ENCODE data around the gene SAPCD1.

The SAPCD1 gene

DNA sequence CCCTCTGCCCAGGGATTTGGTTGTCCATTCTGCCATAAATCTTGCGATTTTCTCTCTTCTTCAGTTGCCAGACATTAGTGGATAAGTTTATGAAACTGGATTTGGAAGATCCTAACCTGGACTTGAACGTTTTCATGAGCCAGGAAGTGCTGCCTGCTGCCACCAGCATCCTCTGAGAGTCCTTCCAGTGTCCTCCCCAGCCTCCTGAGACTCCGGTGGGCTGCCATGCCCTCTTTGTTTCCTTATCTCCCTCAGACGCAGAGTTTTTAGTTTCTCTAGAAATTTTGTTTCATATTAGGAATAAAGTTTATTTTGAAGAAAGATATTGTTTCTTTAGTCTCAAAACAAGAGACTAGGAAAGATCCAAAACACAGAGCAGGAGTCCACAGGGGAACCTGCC lies at the start of gene SAPCD1:
Gene SAPCD1, plus strand, starts transcription at position 301 of the 400 bp plus-strand sequence. CDS start 399 bp downstream, outside the sequence.
- no peak for FAIRE-seq

- FAIRE-seq: no peak
Observed at GRCh38 chr6:31713465-31713864, 49.0 kb upstream of the SAPCD1 start.

- no peak for FAIRE-seq
Observed at GRCh38 chr6:31713991-31714684, 48.3 kb upstream of the SAPCD1 start.

DNA sequence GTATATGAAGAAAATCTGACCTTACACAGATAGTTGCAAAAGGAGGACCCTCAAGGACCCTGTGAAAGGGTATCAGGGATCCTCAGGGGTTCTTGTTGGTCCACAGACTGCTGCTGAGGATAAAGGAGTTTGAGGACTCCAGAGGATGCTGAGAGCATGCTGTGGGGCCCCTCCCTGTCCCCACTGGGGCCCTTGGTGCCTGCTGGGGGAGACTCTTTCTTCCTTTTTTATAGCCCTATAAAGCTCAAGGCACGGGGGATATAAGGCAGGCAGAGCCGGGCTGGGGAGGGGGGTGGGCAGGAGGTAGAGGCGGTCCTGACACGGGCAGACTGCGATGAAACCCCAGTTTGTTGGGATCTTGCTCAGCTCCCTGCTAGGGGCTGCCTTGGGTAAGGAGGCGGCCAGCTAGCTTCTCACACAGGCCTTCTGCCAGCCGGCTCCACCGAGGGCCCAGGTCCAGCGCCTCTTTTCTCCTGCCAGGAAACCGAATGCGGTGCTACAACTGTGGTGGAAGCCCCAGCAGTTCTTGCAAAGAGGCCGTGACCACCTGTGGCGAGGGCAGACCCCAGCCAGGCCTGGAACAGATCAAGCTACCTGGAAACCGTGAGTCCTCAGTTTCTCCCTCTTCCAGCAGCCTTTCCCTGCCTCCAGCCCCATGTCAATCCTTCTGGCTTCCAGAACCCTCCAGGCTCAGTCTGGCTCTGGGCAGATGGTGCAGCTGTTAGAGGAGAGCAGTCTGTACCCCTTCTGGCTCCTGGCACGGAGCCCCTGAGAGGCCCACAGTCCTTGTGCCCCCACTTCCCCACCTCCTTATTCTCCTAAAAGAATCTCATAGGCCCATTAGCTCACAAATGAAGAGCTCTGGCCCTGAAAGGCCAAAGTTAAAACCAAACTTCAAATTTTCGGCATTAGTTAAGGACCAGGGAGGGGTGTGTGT lies 47.2 kb upstream of the SAPCD1 start, which contains the start of gene LY6G6D:
Gene LY6G6D, plus strand, starts transcription at position 327 of the 937 bp plus-strand sequence. Its CDS starts 8 bp downstream, at position 335.
- FAIRE-seq: no peak

GRCh38 chr6:31717499-31718222 lies 44.8 kb upstream of the SAPCD1 start:
- FAIRE-seq: no peak

DNA sequence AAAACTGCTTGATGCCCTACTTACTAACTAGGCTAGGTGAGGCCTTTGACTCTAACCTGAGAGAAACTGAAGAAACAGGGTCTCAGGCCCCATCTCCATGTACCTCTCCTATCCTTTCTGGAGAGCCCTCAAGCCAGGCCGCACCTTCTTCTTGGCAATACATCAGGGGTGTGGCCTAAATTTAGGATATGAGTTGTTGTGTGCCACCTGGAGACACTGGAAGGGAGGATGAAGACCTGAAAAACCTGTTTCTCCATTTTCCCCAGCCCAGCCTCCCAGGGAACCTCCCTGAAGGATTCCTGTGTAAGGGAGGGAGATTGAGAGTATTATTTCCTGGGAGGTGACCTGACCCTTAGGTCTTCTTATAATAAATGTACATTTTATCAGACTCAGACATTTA lies 44.2 kb upstream of the SAPCD1 start:
- FAIRE-seq: no peak

DNA sequence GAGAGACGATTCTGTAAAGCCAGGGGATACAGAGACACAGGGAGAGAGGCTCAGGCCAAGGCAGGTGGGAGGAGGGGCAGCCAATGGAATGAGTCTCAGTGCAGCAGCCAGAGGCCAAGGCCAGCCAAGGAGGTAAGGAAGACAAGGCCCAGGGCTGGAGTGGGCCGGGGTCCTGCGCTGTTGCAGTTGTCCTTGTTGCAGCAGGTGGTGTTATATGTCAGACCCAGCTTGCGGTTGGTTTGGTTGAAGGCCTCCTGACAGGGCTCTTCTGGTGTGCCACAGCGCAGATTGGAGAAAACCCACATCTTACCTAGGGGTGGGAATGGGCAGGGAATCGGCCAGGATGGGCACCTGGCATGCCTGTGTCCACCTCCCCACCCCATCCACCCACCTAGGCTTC lies 43.5 kb upstream of the SAPCD1 start:
- FAIRE-seq: no peak

GRCh38 chr6:31720196-31720770 lies 42.2 kb upstream of the SAPCD1 start:
- no peak for FAIRE-seq

GRCh38 chr6:31721351-31722020 lies 41.0 kb upstream of the SAPCD1 start, which contains the start of gene LY6G6C:
Gene LY6G6C, minus strand, starts transcription at chr6:31721746. Its CDS starts 67 bp downstream, at chr6:31721679.
- no peak for FAIRE-seq

- FAIRE-seq: no peak
Observed at GRCh38 chr6:31722173-31722572, 40.3 kb upstream of the SAPCD1 start.

DNA sequence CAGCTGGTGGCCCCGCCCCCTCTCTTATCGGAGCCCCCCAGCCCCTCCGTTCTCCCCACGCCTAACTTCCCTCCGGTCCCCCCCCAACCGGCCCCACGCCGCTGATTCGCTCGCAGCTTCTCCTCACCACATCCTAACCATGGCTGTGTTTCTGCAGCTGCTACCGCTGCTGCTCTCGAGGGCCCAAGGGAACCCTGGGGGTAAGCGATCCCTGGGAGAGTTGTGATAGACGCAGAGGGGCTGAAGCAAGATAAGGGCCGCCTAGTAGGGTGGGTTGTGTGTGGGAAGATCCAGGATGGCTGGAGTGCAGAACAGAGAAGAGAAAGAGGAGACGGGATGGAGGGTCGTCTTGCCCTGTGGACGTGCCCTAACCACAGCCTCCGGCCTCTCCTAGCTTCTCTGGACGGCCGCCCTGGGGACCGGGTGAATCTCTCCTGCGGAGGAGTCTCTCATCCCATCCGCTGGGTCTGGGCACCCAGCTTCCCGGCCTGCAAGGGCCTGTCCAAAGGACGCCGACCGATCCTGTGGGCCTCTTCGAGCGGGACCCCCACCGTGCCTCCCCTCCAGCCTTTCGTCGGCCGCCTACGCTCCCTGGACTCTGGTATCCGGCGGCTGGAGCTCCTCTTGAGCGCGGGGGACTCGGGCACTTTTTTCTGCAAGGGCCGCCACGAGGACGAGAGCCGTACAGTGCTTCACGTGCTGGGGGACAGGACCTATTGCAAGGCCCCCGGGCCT lies 39.0 kb upstream of the SAPCD1 start, which contains the start of gene MPIG6B:
Gene MPIG6B, plus strand, starts transcription at position 129 of the 735 bp plus-strand sequence. Its CDS starts 11 bp downstream, at position 140.
- FAIRE-seq: no peak

DNA sequence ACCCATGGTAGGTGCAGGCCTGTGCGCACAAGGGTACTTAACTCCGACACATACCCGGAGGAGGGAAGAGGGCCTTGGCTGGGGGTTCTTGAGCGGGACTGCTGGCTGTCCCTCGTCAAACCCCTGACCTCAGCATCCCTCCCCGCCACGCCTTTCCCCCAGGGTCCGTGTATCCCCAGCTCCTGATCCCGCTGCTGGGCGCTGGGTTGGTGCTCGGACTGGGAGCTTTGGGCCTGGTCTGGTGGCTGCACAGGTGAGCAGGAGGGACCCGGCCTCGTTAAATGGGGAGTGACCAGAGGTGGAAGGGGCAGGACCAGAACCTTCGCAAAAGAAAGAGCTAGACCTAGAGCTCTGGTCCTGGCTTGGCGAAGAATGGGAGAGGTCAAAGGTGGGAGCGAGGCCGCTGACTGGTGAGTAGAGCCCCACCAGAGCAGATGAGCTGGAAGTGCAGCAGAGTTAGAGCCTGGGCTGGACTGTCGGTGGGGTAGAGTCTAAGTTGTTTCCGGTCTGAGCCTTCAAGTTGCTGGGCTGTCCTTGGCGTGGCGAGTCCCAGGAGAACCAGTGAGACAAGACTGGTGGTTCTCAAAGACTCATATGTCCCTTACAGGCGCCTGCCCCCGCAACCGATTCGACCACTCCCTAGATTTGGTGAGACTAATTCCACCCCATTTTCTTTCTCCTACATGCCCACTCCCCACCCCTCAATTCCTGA lies 38.3 kb upstream of the SAPCD1 start:
- no peak for FAIRE-seq

GRCh38 chr6:31725502-31726350 lies 36.7 kb upstream of the SAPCD1 start:
- no peak for FAIRE-seq

- FAIRE-seq: no peak
Observed at GRCh38 chr6:31727034-31727716, 35.3 kb upstream of the SAPCD1 start.

DNA sequence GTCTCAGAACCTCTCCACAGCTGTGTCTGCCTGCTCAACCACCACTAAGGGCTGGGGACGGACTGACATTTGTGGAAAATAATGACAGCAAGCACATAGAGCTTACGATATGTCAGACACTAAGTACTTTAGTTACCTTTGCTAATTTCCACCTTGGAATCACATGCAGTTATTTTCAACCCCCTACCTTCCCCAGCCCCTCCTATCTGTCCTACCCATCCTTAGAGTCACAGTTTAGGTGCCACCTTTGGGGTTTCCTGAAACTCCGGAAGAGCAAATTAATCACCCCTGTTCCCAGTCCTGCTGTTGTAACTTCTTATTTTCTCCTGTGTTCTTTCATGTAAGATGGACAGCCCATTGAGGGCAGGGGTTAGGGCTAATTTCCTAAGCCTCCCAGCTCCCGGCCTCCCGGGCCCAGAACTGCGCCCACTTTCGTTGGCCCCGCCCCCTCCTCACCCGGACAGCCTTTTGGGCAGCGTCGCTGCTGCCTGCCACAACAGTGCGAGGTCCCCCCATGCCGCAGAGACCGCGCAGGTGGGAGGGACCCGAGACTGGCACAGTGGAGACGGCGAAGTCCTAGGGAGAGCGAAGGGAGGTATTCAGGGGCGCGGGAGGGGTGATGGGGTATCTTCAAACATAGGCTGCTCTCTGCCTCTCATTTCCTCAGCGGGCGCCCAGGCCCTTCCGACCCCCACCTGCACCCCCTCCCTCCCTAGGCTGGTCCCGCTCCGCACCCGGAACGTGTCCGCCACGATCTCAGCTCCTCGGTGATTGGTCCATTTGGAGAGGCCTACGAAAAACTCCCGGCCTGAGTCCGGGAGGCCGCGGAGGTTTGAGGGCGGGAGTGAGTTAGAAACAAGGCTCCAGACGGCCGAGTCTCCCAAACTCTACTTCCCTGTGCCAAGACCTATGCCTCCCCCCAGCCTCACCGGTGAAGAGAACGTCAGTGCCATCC lies 34.5 kb upstream of the SAPCD1 start:
- no peak for FAIRE-seq

DNA sequence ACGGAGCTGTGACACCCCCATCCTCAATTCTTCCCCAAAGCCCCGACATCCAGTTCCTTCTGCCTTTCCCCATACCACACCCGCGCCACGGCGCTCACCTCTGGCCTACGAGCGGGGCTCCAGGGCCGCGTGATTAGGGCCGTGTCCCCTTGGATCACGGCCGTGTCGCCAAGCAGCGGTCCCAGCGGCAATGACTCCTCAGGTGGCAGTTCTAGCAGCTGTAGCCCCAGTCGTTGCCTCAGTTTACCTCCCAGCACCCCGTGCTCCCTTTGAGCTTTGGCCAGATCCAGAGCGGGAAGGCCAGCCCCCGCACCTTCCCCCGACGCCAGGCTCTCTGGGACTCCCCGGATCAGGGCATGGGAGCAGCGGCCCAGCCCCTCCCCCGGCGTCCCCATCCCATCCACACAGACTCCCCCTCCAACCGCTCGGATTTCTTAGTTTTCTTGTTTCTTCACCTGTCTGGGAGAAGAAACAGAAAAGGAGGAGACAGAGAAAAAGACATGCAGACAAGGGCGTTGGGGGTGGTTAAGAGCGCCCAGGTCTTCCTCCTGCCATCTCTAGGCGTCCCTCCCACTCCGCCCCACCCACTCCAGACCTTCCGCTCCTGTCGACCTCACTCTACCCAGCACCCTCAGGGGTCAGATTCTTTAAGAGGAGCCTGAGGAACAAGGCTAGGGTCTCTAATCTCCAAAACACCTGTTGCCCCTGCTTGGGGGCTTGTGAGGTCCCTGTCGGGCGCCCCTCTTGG lies 33.5 kb upstream of the SAPCD1 start, which contains the start of gene DDAH2:
Gene DDAH2, minus strand, starts transcription at position 533 of the 748 bp plus-strand sequence. Its CDS starts 138 bp downstream, at position 395.
- no peak for FAIRE-seq

Measured in endometrium (tissue), 2 donors.